ENCODE measurements around the gene THSD7B.

Gene THSD7B

GRCh38 chr2:137156221-137156844 is 391.0 kb downstream of the THSD7B start:
- Mint-ChIP-seq H3K27ac (no peak overlapping the region), H3K27me3 (no peaks in the 10 kb centered on the region), H3K4me3 (no peak overlapping the region), H3K4me1 (ENCODE audit: low read depth) (no peaks in the 10 kb centered on the region), H3K9me3 (ENCODE audit: low read depth) (no peaks in the 10 kb centered on the region), H3K36me3 (no peaks in the 10 kb centered on the region)

- H3K4me1 Mint-ChIP-seq (ENCODE audit: low read depth) = no peaks in the 10 kb centered on the region
- no peak overlapping the region for H3K4me3 Mint-ChIP-seq
- H3K9me3 Mint-ChIP-seq (ENCODE audit: low read depth) = no peaks in the 10 kb centered on the region
- no peak overlapping the region for H3K27ac Mint-ChIP-seq
- H3K27me3 Mint-ChIP-seq = no peaks in the 10 kb centered on the region
- H3K36me3 Mint-ChIP-seq = no peaks in the 10 kb centered on the region
Measured at GRCh38 chr2:137157851-137158250, 392.5 kb downstream of the THSD7B start.

GRCh38 chr2:137161250-137161649 is 395.9 kb downstream of the THSD7B start:
- Mint-ChIP-seq H3K9me3 (ENCODE audit: low read depth) (no peaks in the 10 kb centered on the region), H3K4me3 (no peak overlapping the region), H3K4me1 (ENCODE audit: low read depth) (no peaks in the 10 kb centered on the region), H3K27me3 (no peaks in the 10 kb centered on the region), H3K27ac (no peak overlapping the region), H3K36me3 (no peaks in the 10 kb centered on the region)

GRCh38 chr2:137165968-137166367 is 400.6 kb downstream of the THSD7B start:
- Mint-ChIP-seq H3K27ac (no peak overlapping the region), H3K27me3 (no peaks in the 10 kb centered on the region), H3K4me1 (ENCODE audit: low read depth) (no peaks in the 10 kb centered on the region), H3K36me3 (no peaks in the 10 kb centered on the region), H3K4me3 (no peak overlapping the region), H3K9me3 (ENCODE audit: low read depth) (no peaks in the 10 kb centered on the region)

- no peaks in the 10 kb centered on the region for H3K9me3 Mint-ChIP-seq (ENCODE audit: low read depth)
- H3K4me3 Mint-ChIP-seq = no peak overlapping the region
- no peaks in the 10 kb centered on the region for H3K36me3 Mint-ChIP-seq
- H3K27ac Mint-ChIP-seq = no peak overlapping the region
- no peaks in the 10 kb centered on the region for H3K4me1 Mint-ChIP-seq (ENCODE audit: low read depth)
- no peaks in the 10 kb centered on the region for H3K27me3 Mint-ChIP-seq
Measured at GRCh38 chr2:137167651-137168050, 402.3 kb downstream of the THSD7B start.

- no peaks in the 10 kb centered on the region for H3K9me3 Mint-ChIP-seq (ENCODE audit: low read depth)
- H3K36me3 Mint-ChIP-seq = no peaks in the 10 kb centered on the region
- no peak overlapping the region for H3K27ac Mint-ChIP-seq
- no peaks in the 10 kb centered on the region for H3K27me3 Mint-ChIP-seq
- no peaks in the 10 kb centered on the region for H3K4me1 Mint-ChIP-seq (ENCODE audit: low read depth)
- no peak overlapping the region for H3K4me3 Mint-ChIP-seq
Measured at GRCh38 chr2:137168552-137168951, 403.2 kb downstream of the THSD7B start.

- H3K27me3 Mint-ChIP-seq = no peaks in the 10 kb centered on the region
- no peak overlapping the region for H3K4me3 Mint-ChIP-seq
- no peaks in the 10 kb centered on the region for H3K9me3 Mint-ChIP-seq (ENCODE audit: low read depth)
- H3K36me3 Mint-ChIP-seq = no peaks in the 10 kb centered on the region
- H3K4me1 Mint-ChIP-seq (ENCODE audit: low read depth) = no peaks in the 10 kb centered on the region
- H3K27ac Mint-ChIP-seq = no peak overlapping the region
Measured at GRCh38 chr2:137172162-137172561, 406.8 kb downstream of the THSD7B start.

GRCh38 chr2:137173463-137173862 is 408.1 kb downstream of the THSD7B start:
- Mint-ChIP-seq H3K36me3 (no peaks in the 10 kb centered on the region), H3K27me3 (no peaks in the 10 kb centered on the region), H3K27ac (no peak overlapping the region), H3K9me3 (ENCODE audit: low read depth) (no peaks in the 10 kb centered on the region), H3K4me3 (no peak overlapping the region), H3K4me1 (ENCODE audit: low read depth) (no peaks in the 10 kb centered on the region)

GRCh38 chr2:137175246-137175645 is 409.9 kb downstream of the THSD7B start:
- H3K36me3 Mint-ChIP-seq = no peaks in the 10 kb centered on the region
- H3K4me1 Mint-ChIP-seq (ENCODE audit: low read depth) = no peaks in the 10 kb centered on the region
- no peak overlapping the region for H3K4me3 Mint-ChIP-seq
- peaks cover 3% of the 10 kb centered on the region for H3K27me3 Mint-ChIP-seq
- H3K27ac Mint-ChIP-seq = no peak overlapping the region
- H3K9me3 Mint-ChIP-seq (ENCODE audit: low read depth) = no peaks in the 10 kb centered on the region

GRCh38 chr2:137178951-137179377 is 413.6 kb downstream of the THSD7B start:
- H3K36me3 Mint-ChIP-seq = no peaks in the 10 kb centered on the region
- H3K4me3 Mint-ChIP-seq = no peak overlapping the region
- H3K27ac Mint-ChIP-seq = no peak overlapping the region

GRCh38 chr2:137179542-137179941 is 414.2 kb downstream of the THSD7B start:
- H3K4me1 Mint-ChIP-seq (ENCODE audit: low read depth) = no peaks in the 10 kb centered on the region
- H3K27me3 Mint-ChIP-seq = peaks cover 3% of the 10 kb centered on the region
- H3K27ac Mint-ChIP-seq = no peak overlapping the region
- H3K4me3 Mint-ChIP-seq = no peak overlapping the region
- no peaks in the 10 kb centered on the region for H3K36me3 Mint-ChIP-seq
- no peaks in the 10 kb centered on the region for H3K9me3 Mint-ChIP-seq (ENCODE audit: low read depth)

More at GRCh38 chr2:137178951-137179377, 413.6 kb downstream of the THSD7B start:
- Mint-ChIP-seq H3K27me3 (peaks cover 3% of the 10 kb centered on the region), H3K9me3 (ENCODE audit: low read depth) (no peaks in the 10 kb centered on the region), H3K4me1 (ENCODE audit: low read depth) (no peaks in the 10 kb centered on the region)

GRCh38 chr2:137180012-137180411 is 414.7 kb downstream of the THSD7B start:
- Mint-ChIP-seq H3K27me3 (peaks cover 3% of the 10 kb centered on the region), H3K9me3 (ENCODE audit: low read depth) (no peaks in the 10 kb centered on the region), H3K4me3 (no peak overlapping the region), H3K4me1 (ENCODE audit: low read depth) (no peaks in the 10 kb centered on the region), H3K36me3 (no peaks in the 10 kb centered on the region), H3K27ac (no peak overlapping the region)

GRCh38 chr2:137181370-137181769 is 416.0 kb downstream of the THSD7B start:
- peaks cover 3% of the 10 kb centered on the region for H3K27me3 Mint-ChIP-seq
- no peaks in the 10 kb centered on the region for H3K9me3 Mint-ChIP-seq (ENCODE audit: low read depth)
- H3K4me3 Mint-ChIP-seq = no peak overlapping the region
- H3K27ac Mint-ChIP-seq = no peak overlapping the region
- no peaks in the 10 kb centered on the region for H3K4me1 Mint-ChIP-seq (ENCODE audit: low read depth)
- no peaks in the 10 kb centered on the region for H3K36me3 Mint-ChIP-seq

- peaks cover 3% of the 10 kb centered on the region for H3K27me3 Mint-ChIP-seq
- no peaks in the 10 kb centered on the region for H3K4me1 Mint-ChIP-seq (ENCODE audit: low read depth)
- no peak overlapping the region for H3K4me3 Mint-ChIP-seq
- no peaks in the 10 kb centered on the region for H3K9me3 Mint-ChIP-seq (ENCODE audit: low read depth)
- H3K27ac Mint-ChIP-seq = no peak overlapping the region
- H3K36me3 Mint-ChIP-seq = no peaks in the 10 kb centered on the region
Measured at GRCh38 chr2:137182071-137182470, 416.7 kb downstream of the THSD7B start.

- Mint-ChIP-seq H3K4me1 (ENCODE audit: low read depth) (no peaks in the 10 kb centered on the region), H3K27me3 (peaks cover 3% of the 10 kb centered on the region), H3K9me3 (ENCODE audit: low read depth) (no peaks in the 10 kb centered on the region), H3K36me3 (no peaks in the 10 kb centered on the region), H3K4me3 (no peak overlapping the region), H3K27ac (no peak overlapping the region)
Measured at GRCh38 chr2:137183206-137183898, 418.0 kb downstream of the THSD7B start.
